Sigmoid colon (tissue), 4 donors: ENCODE results near the gene OR8K3.

Experiments used
- EP300 ChIP-seq, 4 donors: sonication (generic); formaldehyde crosslinking; IDR thresholded peaks; one replicate each; pipeline ENCODE4 v1.6.1; 2017; ENCODE audit warnings: antibody characterized with exemption in 4 of 4
- POLR2A ChIP-seq, 2 donors: fragments of 450-650 bp; IDR thresholded peaks; one replicate each; pipeline ENCODE4 v1.6.1; 2016; ENCODE audit warnings: antibody characterized with exemption in 2 of 2, mild to moderate bottlenecking in 2 of 2, moderate library complexity in 2 of 2
- TF ChIP-seq, protein P1 (sequence below), 4 experiments: fragments of 450-650 bp in 3 of 4; fragments of 200-600 bp in 1 of 4; IDR thresholded peaks; one replicate each; pipeline ENCODE4 v1.5.1; 2016 to 2019; ENCODE audit warnings: antibody characterized with exemption in 4 of 4, mild to moderate bottlenecking in 3 of 4, moderate library complexity in 2 of 4

DNA sequence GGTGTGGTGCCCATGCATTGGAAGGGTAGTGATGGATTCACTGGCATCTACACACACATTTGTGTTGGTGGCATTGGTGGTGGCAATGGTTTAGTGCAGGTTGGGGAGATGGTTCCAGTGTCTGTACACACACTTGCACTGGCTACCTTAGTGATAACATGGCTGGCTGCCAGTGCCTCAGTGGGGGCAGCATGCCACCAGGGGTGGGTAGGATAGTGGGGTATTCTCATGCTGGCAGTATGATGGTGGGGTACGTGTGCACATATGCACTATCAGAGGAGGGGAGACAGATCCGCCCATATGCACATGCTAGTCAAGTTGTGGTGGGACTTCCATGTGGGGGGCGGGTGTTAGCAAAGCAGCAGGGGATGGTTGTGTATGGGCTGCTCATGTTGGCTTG lies 7.1 kb upstream of the OR8K3 start:
- TF ChIP-seq, protein P1, sequence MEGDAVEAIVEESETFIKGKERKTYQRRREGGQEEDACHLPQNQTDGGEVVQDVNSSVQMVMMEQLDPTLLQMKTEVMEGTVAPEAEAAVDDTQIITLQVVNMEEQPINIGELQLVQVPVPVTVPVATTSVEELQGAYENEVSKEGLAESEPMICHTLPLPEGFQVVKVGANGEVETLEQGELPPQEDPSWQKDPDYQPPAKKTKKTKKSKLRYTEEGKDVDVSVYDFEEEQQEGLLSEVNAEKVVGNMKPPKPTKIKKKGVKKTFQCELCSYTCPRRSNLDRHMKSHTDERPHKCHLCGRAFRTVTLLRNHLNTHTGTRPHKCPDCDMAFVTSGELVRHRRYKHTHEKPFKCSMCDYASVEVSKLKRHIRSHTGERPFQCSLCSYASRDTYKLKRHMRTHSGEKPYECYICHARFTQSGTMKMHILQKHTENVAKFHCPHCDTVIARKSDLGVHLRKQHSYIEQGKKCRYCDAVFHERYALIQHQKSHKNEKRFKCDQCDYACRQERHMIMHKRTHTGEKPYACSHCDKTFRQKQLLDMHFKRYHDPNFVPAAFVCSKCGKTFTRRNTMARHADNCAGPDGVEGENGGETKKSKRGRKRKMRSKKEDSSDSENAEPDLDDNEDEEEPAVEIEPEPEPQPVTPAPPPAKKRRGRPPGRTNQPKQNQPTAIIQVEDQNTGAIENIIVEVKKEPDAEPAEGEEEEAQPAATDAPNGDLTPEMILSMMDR (IDR thresholded peaks at IDR 0.05): no peak
- TF ChIP-seq POLR2A (IDR thresholded peaks at IDR 0.05) (no peak), EP300 (IDR thresholded peaks at IDR 0.05) (no peak)
